AG04449 (cell line): ENCODE measurements around the gene EPB41L4A.

ENCODE experiments used
- CTCF ChIA-PET: fragments of 350-600 bp; formaldehyde crosslinking; extraction: SDS; loops from one replicate; lab custom pipeline; 2021; ENCODE audit warnings: antibody characterized with exemption; lab: Yijun Ruan, JAX
- POLR2A ChIA-PET: fragments of 400-600, 350-600 bp; formaldehyde crosslinking; extraction: SDS; loops from one replicate; lab custom pipeline; 2020; ENCODE audit warnings: antibody characterized with exemption, inconsistent platforms; lab: Yijun Ruan, JAX
- DNase-seq: peaks from one replicate; pipeline ENCODE4 v3.0.0-alpha.2; 2010; ENCODE audit warnings: low read depth, low spot score
- H3K4me3 ChIP-seq: 2 replicates; pipeline ENCODE4 v1.5.1; 2011; ENCODE audit warnings: low read depth, mild to moderate bottlenecking, control low read depth, low read length
- TF ChIP-seq, protein P1 (sequence below): IDR thresholded peaks from one replicate; pipeline ENCODE4 v1.5.1; 2011; ENCODE audit warnings: mild to moderate bottlenecking, moderate library complexity, low read length, control low read depth, inconsistent platforms; ENCODE audit not compliant: insufficient read depth; ENCODE audit errors: missing control alignments

EPB41L4A gene

DNA sequence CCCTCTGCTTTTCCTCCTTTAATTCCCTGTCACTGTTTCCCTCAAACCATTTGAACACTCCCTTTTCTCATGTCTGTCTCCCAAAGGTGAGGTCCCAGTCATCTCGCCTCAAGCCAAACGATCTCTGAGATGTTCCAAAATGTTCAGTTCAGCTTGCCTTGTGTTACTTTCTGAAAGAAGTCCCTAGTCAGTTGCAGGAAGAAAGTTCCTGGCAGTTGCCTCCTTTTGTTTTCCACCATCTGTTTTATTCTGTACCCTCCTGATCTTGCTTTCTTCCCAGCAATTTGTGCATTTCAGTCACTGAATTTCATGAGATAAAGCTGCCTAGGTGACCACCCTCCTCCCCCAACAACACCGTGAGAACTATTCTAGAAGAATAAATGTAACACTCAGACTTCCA lies 277.5 kb downstream of the EPB41L4A start:
- CTCF ChIA-PET, result interaction anchor here (1.1 kb wide), 1 partner anchor 610 kb away, joined by 7 read pairs; no protein-coding TSS in a partner anchor
- no peak for DNase-seq
- POLR2A ChIA-PET, result interaction anchor here (0.6 kb wide), 1 partner anchor 403 kb away, joined by 3 read pairs; no protein-coding TSS in a partner anchor
- TF ChIP-seq, protein P1, sequence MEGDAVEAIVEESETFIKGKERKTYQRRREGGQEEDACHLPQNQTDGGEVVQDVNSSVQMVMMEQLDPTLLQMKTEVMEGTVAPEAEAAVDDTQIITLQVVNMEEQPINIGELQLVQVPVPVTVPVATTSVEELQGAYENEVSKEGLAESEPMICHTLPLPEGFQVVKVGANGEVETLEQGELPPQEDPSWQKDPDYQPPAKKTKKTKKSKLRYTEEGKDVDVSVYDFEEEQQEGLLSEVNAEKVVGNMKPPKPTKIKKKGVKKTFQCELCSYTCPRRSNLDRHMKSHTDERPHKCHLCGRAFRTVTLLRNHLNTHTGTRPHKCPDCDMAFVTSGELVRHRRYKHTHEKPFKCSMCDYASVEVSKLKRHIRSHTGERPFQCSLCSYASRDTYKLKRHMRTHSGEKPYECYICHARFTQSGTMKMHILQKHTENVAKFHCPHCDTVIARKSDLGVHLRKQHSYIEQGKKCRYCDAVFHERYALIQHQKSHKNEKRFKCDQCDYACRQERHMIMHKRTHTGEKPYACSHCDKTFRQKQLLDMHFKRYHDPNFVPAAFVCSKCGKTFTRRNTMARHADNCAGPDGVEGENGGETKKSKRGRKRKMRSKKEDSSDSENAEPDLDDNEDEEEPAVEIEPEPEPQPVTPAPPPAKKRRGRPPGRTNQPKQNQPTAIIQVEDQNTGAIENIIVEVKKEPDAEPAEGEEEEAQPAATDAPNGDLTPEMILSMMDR, result no peak
- H3K4me3 ChIP-seq, result no peak overlapping the region

GRCh38 chr5:112138526-112138925 lies 280.6 kb downstream of the EPB41L4A start:
- TF ChIP-seq, protein P1, result no peak
- POLR2A ChIA-PET, result interaction anchor here (0.6 to 1.1 kb wide), 2 partner anchors 349 to 382 kb away, joined by 3 to 4 read pairs; partner anchors contain the start of gene NREP
- no peak overlapping the region for H3K4me3 ChIP-seq
- CTCF ChIA-PET, result interaction anchor here (1.1 kb wide), 1 partner anchor 588 kb away, joined by 3 read pairs; no protein-coding TSS in a partner anchor
- DNase-seq, result no peak

- TF ChIP-seq, protein P1, result no peak
- no peak for DNase-seq
- ChIA-PET CTCF (no interaction called here), POLR2A (interaction anchor here (0.6 kb wide), 1 partner anchor 56 kb away, joined by 6 read pairs; no protein-coding TSS in a partner anchor)
- H3K4me3 ChIP-seq, result no peak overlapping the region
Observed at GRCh38 chr5:112136773-112137172, 282.3 kb downstream of the EPB41L4A start.

DNA sequence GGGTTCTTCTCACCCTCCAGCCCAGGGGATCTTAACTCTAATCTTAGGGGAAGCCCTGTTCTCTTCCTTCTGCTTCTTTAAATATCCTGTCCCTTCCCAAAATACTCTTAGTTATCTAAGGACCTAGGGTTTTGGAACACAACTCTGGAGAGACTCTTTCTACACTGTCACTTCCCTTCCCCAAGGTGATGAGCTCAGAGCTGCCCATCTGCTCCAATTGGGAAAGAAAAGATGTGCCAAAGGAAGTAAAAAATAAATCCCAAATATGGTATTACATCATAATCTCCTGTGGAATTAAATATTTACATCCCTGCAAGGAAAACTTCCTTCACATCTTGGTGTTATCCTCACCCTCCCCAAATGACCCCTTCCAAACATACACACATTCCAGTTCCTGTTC lies 291.2 kb downstream of the EPB41L4A start:
- DNase-seq, result no peak
- CTCF ChIA-PET, result no interaction called here
- POLR2A ChIA-PET, result no interaction called here
- H3K4me3 ChIP-seq, result no peak overlapping the region
- TF ChIP-seq, protein P1, result no peak

DNA sequence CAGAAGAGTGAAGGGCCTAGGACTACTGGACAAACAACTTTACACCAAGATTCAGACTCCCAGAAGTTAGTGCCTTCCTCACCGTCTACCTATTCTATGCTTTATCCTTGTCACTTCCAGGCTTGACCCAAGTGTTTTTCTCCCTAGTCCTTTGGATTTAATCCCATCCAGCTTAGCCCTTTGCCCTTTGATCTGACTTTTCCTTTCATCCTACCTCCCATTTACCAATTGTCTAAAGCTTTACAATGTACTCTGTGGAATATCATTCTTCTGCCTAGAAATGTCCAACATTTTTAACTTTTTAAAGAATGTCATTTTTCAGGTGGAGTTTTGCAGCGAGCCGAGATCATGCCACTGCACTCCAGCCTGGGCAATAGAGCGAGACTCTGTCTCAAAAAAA lies 292.1 kb downstream of the EPB41L4A start:
- DNase-seq, result no peak
- H3K4me3 ChIP-seq, result no peak overlapping the region
- ChIA-PET CTCF (interaction anchor here (1.0 kb wide), 1 partner anchor 13 kb away, joined by 4 read pairs; no protein-coding TSS in a partner anchor), POLR2A (no interaction called here)
- TF ChIP-seq, protein P1, result no peak

DNA sequence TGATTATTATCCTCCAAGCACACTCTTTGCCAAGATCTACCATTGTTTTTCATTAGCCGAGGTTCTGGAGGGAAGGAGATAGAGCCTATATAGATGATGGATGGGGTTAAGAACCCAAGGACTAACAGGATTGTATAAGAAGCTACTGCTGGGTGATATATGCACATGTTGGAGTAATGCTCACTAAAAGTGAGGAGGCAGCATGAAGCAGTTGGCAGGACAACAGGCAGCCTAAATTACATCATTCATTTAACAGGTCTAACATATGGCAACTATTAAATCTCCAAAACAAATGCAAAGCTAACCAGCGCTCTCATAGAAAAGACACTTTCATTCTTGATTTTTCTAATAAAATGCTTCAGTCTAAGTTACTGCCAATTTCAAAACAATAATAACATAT lies 293.2 kb downstream of the EPB41L4A start:
- POLR2A ChIA-PET, result no interaction called here

More for the DNA sequence above, 293.2 kb downstream of the EPB41L4A start:
- no peak overlapping the region for H3K4me3 ChIP-seq
- CTCF ChIA-PET, result interaction anchor here (1.0 kb wide), 1 partner anchor 12 kb away, joined by 4 read pairs; no protein-coding TSS in a partner anchor
- peak; percentile 23 for DNase-seq
- TF ChIP-seq, protein P1, result no peak
